HEK293 (cell line): ENCODE measurements around the gene RPRD1B.

Experiments used
- CTCF ChIA-PET: fragments of 350-600 bp; formaldehyde crosslinking; extraction: SDS; loops from one replicate; lab custom pipeline; 2021; ENCODE audit warnings: antibody characterized with exemption; lab: Yijun Ruan, JAX
- POLR2A ChIA-PET: fragments of 300-600 bp; formaldehyde crosslinking; extraction: SDS; loops from one replicate; lab custom pipeline; 2020; ENCODE audit warnings: antibody characterized with exemption, inconsistent platforms; lab: Yijun Ruan, JAX
- H3K27ac ChIP-seq: fragments of 200-500 bp; sonication (Bioruptor generic); 2 replicates; pipeline ENCODE4 v1.5.1; 2014; ENCODE audit warnings: low read depth, low read length, control low read depth, inconsistent platforms; ENCODE audit errors: extremely low read depth
- H3K36me3 ChIP-seq, 2 experiments: fragments of 200-500 bp in 1 of 2; sonication (Bioruptor generic) in 1 of 2; 1 replicate in 1 of 2; 2 replicates in 1 of 2; pipeline ENCODE4 v1.5.1; 2014 to 2017; ENCODE audit warnings: inconsistent platforms in 2 of 2, low read length in 2 of 2; ENCODE audit not compliant: control insufficient read depth in 2 of 2, insufficient read depth in 1 of 2
- H3K4me1 ChIP-seq: fragments of 200-500 bp; sonication (Bioruptor generic); 2 replicates; pipeline ENCODE4 v1.5.1; 2014; ENCODE audit warnings: mild to moderate bottlenecking, low read length, inconsistent platforms; ENCODE audit not compliant: control insufficient read depth, insufficient read depth
- H3K4me3 ChIP-seq: 2 replicates; pipeline ENCODE4 v1.5.1; 2011; ENCODE audit warnings: low read depth, mild to moderate bottlenecking, control low read depth, low read length, moderate library complexity
- H3K9me3 ChIP-seq: fragments of 200-500 bp; sonication (Bioruptor generic); 2 replicates; pipeline ENCODE4 v1.5.1; 2014; ENCODE audit warnings: low read depth, low read length, inconsistent platforms; ENCODE audit not compliant: control insufficient read depth, insufficient read depth
- EGR2 ChIP-seq: fragments of 450-650 bp; formaldehyde crosslinking; IDR thresholded peaks from 2 replicates; pipeline ENCODE4 v1.5.1; 2016; ENCODE audit warnings: low read depth, missing biosample characterization, missing genetic modification characterization
- KLF17 ChIP-seq: fragments of 450-650 bp; formaldehyde crosslinking; IDR thresholded peaks from 2 replicates; pipeline ENCODE4 v1.5.1; 2016; ENCODE audit warnings: missing biosample characterization, missing genetic modification characterization
- TSHZ1 ChIP-seq: fragments of 450-650 bp; formaldehyde crosslinking; IDR thresholded peaks from 2 replicates; pipeline ENCODE4 v1.5.1; 2016; ENCODE audit warnings: missing biosample characterization, missing genetic modification characterization, borderline replicate concordance
- WT1 ChIP-seq: fragments of 450-650 bp; formaldehyde crosslinking; IDR thresholded peaks from 2 replicates; pipeline ENCODE4 v1.5.1; 2016; ENCODE audit warnings: missing biosample characterization, missing genetic modification characterization
- YY1 ChIP-seq: fragments of 450-650 bp; formaldehyde crosslinking; IDR thresholded peaks from 2 replicates; pipeline ENCODE4 v1.5.1; 2018; ENCODE audit warnings: missing biosample characterization, missing genetic modification characterization
- ZBTB11 ChIP-seq: fragments of 450-650 bp; formaldehyde crosslinking; conservative IDR thresholded peaks from 2 replicates; pipeline ENCODE4 v1.5.1; 2016; ENCODE audit warnings: low read depth, missing biosample characterization, missing genetic modification characterization
- ZBTB21 ChIP-seq: fragments of 450-650 bp; formaldehyde crosslinking; IDR thresholded peaks from 2 replicates; pipeline ENCODE4 v1.5.1; 2017; ENCODE audit warnings: missing biosample characterization, missing genetic modification characterization
- ZFHX2 ChIP-seq: fragments of 450-650 bp; formaldehyde crosslinking; conservative IDR thresholded peaks from 2 replicates; pipeline ENCODE4 v1.5.1; 2016; ENCODE audit warnings: missing biosample characterization, missing genetic modification characterization
- ZNF10 ChIP-seq: fragments of 450-650 bp; formaldehyde crosslinking; IDR thresholded peaks from 2 replicates; pipeline ENCODE4 v1.5.1; 2017; ENCODE audit warnings: missing biosample characterization, missing genetic modification characterization
- ZNF132 ChIP-seq: fragments of 450-650 bp; formaldehyde crosslinking; IDR thresholded peaks from 2 replicates; pipeline ENCODE4 v1.5.1; 2017; ENCODE audit warnings: missing biosample characterization, missing genetic modification characterization, borderline replicate concordance
- ZNF146 ChIP-seq: fragments of 450-650 bp; formaldehyde crosslinking; IDR thresholded peaks from 2 replicates; pipeline ENCODE4 v1.5.1; 2016; ENCODE audit warnings: missing biosample characterization, missing genetic modification characterization
- ZNF19 ChIP-seq: fragments of 450-650 bp; formaldehyde crosslinking; IDR thresholded peaks from 2 replicates; pipeline ENCODE4; 2016; ENCODE audit warnings: missing biosample characterization, missing genetic modification characterization, low read depth
- ZNF324 ChIP-seq: fragments of 450-650 bp; formaldehyde crosslinking; IDR thresholded peaks from 2 replicates; pipeline ENCODE4 v1.5.1; 2016; ENCODE audit warnings: missing biosample characterization, missing genetic modification characterization
- ZNF350 ChIP-seq: fragments of 450-650 bp; formaldehyde crosslinking; IDR thresholded peaks from 2 replicates; pipeline ENCODE4 v1.5.0; 2017; ENCODE audit warnings: missing biosample characterization, mild to moderate bottlenecking, missing genetic modification characterization
- ZNF398 ChIP-seq: fragments of 450-650 bp; formaldehyde crosslinking; IDR thresholded peaks from 2 replicates; pipeline ENCODE4 v1.5.1; 2017; ENCODE audit warnings: missing biosample characterization, missing genetic modification characterization
- ZNF513 ChIP-seq: fragments of 450-650 bp; IDR thresholded peaks from 2 replicates; pipeline ENCODE4 v1.5.1; 2018; ENCODE audit warnings: missing biosample characterization, missing genetic modification characterization
- ZNF558 ChIP-seq: fragments of 450-650 bp; formaldehyde crosslinking; IDR thresholded peaks from 2 replicates; pipeline ENCODE4 v1.5.1; 2016; ENCODE audit warnings: missing biosample characterization, missing genetic modification characterization
- ZNF704 ChIP-seq: fragments of 450-650 bp; formaldehyde crosslinking; IDR thresholded peaks from 2 replicates; pipeline ENCODE4 v1.5.1; 2016; ENCODE audit warnings: missing biosample characterization, missing genetic modification characterization
- ZNF776 ChIP-seq: fragments of 450-650 bp; formaldehyde crosslinking; IDR thresholded peaks from 2 replicates; pipeline ENCODE4 v1.5.0; 2017; ENCODE audit warnings: missing biosample characterization, missing genetic modification characterization, borderline replicate concordance

The RPRD1B gene

GRCh38 chr20:38000293-38000692 lies 33.3 kb upstream of the RPRD1B start:
- Histone ChIP-seq H3K4me1 (no peaks in the 10 kb centered on the region), H3K9me3 (no peaks in the 10 kb centered on the region), H3K27ac (no peak overlapping the region), H3K4me3 (no peak overlapping the region), H3K36me3 (peaks cover 14 to 91% of the 10 kb centered on the region in 2 experiments)
- ChIA-PET POLR2A (no interaction called here), CTCF (no interaction called here)
- no peak for TF ChIP-seq KLF17
- no peak for TF ChIP-seq ZNF558 (tag by site-specific recombination)
- no peak for TF ChIP-seq EGR2 (tag by site-specific recombination)
- TF ChIP-seq YY1 (tag by site-specific recombination) = no peak
- TF ChIP-seq ZNF132 (tag by site-specific recombination) = no peak
- no peak for TF ChIP-seq ZNF704
- TF ChIP-seq ZNF398 = no peak
- TF ChIP-seq ZNF324 = no peak

- Histone ChIP-seq H3K9me3 (no peaks in the 10 kb centered on the region), H3K36me3 (peaks cover 14 to 87% of the 10 kb centered on the region in 2 experiments), H3K4me3 (no peak overlapping the region), H3K27ac (no peak overlapping the region), H3K4me1 (no peaks in the 10 kb centered on the region)
- TF ChIP-seq ZNF513 (tag by site-specific recombination) (peak; percentile 62), ZNF19 (no peak)
- ChIA-PET POLR2A (no interaction called here), CTCF (interaction anchor here (0.7 kb wide), 1 partner anchor 220 kb away, joined by 3 read pairs; no protein-coding TSS in a partner anchor)
These were observed 32.2 kb upstream of the RPRD1B start for GRCh38 chr20:38001173-38001875.

GRCh38 chr20:38001981-38002380 lies 31.6 kb upstream of the RPRD1B start:
- Histone ChIP-seq H3K4me1 (no peaks in the 10 kb centered on the region), H3K27ac (no peak overlapping the region), H3K4me3 (no peak overlapping the region), H3K36me3 (peaks cover 14 to 86% of the 10 kb centered on the region in 2 experiments), H3K9me3 (no peaks in the 10 kb centered on the region)
- ChIA-PET CTCF (no interaction called here), POLR2A (no interaction called here)
- TF ChIP-seq ZNF776 (tag by site-specific recombination) (no peak), TSHZ1 (tag by site-specific recombination) (no peak), ZNF10 (tag by site-specific recombination) (no peak), ZNF350 (tag by site-specific recombination) (no peak), ZBTB21 (no peak), ZBTB11 (no peak), ZNF146 (tag by site-specific recombination) (no peak), WT1 (no peak), ZFHX2 (no peak)
